HFF-Myc (cell line): ENCODE results near the gene DUS2.
"Not testable (repeated sequence)": the region's sequence is repeated elsewhere in the genome, so short reads cannot be mapped to it uniquely, and the experiment has no call there.

Experiments
- DNase-seq: peaks from one replicate; pipeline ENCODE4 v3.0.0-alpha.2; 2011; ENCODE audit warnings: low read depth; ENCODE audit errors: extremely low read depth
- H3K4me3 ChIP-seq: replicated peaks from 2 replicates; pipeline ENCODE4 v1.5.1; 2011; ENCODE audit warnings: low read depth, mild to moderate bottlenecking, control low read depth, low read length
- CTCF ChIP-seq: IDR thresholded peaks from 2 replicates; pipeline ENCODE4 v1.5.1; 2012; ENCODE audit warnings: mild to moderate bottlenecking, low read depth, low read length, control low read depth; ENCODE audit errors: missing control alignments

Gene DUS2

GRCh38 chr16:68093816-68094613, 70.9 kb downstream of the DUS2 start:
- TF ChIP-seq CTCF: peak; percentile 51
- no peak overlapping the region for H3K4me3 ChIP-seq
- DNase-seq: peak; percentile 50

- no peak for DNase-seq
- TF ChIP-seq CTCF: no peak
- no peak overlapping the region for H3K4me3 ChIP-seq
Measured at GRCh38 chr16:68094614-68094934, 71.5 kb downstream of the DUS2 start.

DNA sequence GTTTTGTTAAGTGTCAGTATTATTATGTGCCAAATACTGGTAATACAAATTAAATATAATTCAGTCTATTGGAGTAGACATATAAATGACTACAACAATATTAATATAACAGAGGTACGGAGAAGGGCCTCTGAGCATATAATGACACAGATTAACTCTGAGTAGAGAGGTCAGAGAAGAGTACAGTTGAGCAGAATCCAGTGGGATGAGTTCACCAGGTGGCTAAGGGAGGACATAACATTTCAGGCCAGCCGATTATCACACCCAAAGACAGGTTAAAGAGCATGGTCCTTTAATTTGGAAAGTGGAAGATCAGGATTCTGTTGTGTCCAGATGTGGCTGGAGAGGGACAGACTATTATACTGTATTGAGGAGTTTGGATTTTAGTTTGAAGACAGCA, 73.4 kb downstream of the DUS2 start:
- H3K4me3 ChIP-seq: no peak overlapping the region
- no peak for TF ChIP-seq CTCF
- DNase-seq: no peak

GRCh38 chr16:68097088-68097487, 74.0 kb downstream of the DUS2 start:
- no peak for TF ChIP-seq CTCF
- no peak for DNase-seq
- H3K4me3 ChIP-seq: no peak overlapping the region

DNA sequence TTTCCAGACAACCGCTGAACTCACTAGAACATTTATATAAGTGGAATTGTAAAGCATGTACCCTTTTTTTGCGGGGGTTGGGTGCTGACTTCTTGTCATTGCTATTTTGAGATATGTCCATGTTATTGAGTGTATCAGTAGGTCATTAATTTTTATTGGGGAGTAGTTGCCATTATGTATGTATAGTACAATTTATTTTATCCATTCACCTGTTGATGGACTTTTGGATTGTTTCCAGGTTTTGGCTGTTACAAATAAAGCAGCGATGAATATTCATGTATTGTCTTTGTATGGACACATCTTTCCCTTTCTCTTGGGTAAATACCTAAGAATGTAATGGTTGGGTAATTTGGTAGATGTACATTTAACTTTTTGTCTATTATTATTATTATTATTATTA, 74.8 kb downstream of the DUS2 start:
- no peak overlapping the region for H3K4me3 ChIP-seq
- no peak for DNase-seq
- TF ChIP-seq CTCF: no peak

- TF ChIP-seq CTCF: no peak
- DNase-seq: no peak
Measured at GRCh38 chr16:68100488-68100887, 77.4 kb downstream of the DUS2 start.

GRCh38 chr16:68105611-68106010, 82.5 kb downstream of the DUS2 start:
- TF ChIP-seq CTCF: no peak
- no peak for DNase-seq
- H3K4me3 ChIP-seq: no peak overlapping the region

More at GRCh38 chr16:68100488-68100887, 77.4 kb downstream of the DUS2 start:
- no peak overlapping the region for H3K4me3 ChIP-seq

- DNase-seq: not testable (repeated sequence)
Measured at GRCh38 chr16:68107230-68107928, 84.3 kb downstream of the DUS2 start.

GRCh38 chr16:68109156-68109555, 86.1 kb downstream of the DUS2 start:
- DNase-seq, H3K4me3 ChIP-seq: not testable (repeated sequence)

More at GRCh38 chr16:68107230-68107928, 84.3 kb downstream of the DUS2 start:
- H3K4me3 ChIP-seq: not testable (repeated sequence)
